ENCODE measurements around the gene SELENOO.

Gene SELENOO

DNA sequence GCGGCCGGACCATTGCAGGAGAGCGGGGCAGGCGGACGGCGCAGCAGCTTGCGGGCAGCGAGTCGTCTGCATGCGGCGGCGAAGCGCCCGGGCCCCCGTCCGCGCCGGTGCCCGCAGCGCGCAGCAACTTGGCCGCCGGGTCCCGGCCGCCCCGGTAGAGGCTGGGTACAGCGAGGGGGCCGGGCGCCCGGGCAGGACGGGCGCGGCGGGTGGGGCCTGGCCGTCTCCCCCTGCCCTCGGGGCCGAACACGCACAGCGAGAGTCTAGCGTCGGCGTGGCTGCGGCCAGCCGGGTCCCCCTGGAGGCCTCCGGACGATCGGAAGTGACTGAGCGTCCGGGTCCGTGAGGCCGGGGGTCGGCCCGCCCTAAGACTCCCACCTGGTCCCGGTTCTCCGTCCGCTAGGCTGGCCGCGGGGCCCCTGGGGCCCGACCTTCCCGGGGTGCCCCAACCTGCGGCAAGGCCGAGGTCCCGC, 15.9 kb upstream of the SELENOO start:
- DNase-seq = no peak

GRCh38 chr22:50185375-50186087, 15.3 kb upstream of the SELENOO start, which contains the start of gene TRABD:
TRABD (plus strand) TSS chr22:50185913; CDS start chr22:50193061, 7,148 bp downstream.
- peak; percentile 68 for DNase-seq

DNA sequence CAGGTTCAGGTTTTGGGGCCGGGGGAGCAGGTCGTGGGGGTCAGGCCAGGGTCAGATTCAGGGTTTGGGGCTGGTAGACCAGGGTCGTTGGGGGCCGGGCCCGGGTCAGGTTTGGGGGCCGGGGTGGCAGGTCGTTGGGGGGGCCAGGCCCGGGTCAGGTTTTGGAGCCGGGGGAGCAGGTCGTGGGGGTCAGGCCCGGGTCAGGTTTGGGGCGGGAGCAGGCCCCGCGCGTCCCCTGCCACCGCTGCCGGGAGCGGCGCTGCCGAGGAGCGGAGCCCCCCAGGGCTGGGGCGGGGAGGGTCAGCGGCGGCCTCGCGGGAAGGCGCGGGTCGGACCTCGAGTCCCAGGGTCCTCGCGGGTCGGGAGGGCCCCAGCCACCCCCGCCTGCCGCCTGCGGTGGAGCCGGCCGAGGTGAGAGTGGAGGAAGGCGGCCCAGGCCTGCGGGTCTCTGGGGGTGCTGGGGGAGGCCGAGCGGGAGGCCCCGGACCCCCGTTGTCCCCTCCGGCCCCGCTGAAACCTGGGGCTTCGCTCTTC, 14.6 kb upstream of the SELENOO start:
- no peak for DNase-seq

DNA sequence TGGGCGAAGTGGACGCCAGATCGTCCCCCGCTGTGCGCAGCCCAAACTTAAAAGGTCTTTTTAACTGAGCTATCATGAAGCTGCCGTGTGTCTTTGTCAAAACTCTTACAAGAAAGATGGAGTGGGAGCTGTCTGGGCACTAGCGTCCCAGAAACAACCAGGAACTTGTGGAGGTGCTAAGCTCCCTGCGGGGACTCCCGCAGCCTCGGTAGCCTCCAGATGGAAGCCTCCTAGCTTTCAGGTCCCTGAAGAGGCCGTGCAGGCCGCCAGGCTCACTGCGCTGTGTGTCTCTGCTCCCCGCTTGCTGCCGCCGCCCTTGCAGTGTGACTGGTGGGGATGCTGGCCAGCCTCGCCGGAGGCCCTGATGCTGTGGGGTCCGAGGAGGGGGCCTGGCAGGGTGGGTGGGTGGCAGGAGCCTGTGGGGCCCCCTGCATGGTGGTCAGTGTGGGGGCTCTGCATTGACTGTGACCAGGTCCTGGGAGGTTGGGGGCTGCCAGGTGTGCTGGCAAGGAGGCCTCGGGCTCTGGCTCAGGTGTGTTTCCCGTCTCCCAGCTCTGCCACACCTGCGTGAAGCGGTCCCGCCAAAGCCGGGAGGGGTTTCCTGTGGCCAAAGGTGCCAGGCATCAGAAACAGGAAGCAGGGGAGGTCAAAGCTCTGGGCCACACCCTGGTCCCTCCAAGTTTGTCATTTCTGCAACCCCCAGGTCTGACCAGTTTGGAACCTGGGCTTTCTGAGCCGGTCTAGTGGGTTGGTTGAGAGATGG, 13.9 kb upstream of the SELENOO start:
- DNase-seq = no peak

- DNase-seq = no peak
Measured at GRCh38 chr22:50188356-50188755, 12.5 kb upstream of the SELENOO start.

DNA sequence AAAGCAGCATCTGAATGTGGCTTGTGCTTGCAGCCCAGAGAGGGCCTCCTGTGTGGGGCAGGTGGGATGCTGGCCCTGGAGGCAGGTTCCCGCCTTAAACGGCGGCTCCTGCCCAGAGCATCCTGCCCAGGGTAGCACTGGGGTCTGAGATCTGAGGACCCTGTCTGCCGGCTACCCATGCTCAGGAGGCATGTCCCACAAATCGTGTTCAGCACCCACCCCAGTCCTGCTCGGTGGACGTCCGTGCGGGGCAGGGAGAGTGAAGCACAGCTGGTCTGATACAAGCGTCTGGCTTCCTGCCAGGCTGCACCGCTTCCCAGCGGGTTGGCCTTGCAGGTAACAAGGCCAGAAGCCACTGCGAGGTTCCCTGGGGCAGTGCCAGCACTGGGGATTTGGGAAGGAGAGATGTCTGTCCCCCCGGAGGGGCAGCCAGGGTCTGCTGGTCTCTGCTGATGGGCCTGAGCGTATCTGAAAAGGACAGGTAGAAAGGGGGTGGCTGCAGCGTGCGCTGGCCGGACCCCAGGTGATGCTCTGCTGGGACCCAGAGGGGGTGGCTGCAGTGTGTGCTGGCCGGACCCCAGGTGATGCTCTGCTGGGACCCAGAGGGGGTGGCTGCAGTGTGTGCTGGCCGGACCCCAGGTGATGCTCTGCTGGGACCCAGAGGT, 11.5 kb upstream of the SELENOO start:
- no peak for DNase-seq

DNA sequence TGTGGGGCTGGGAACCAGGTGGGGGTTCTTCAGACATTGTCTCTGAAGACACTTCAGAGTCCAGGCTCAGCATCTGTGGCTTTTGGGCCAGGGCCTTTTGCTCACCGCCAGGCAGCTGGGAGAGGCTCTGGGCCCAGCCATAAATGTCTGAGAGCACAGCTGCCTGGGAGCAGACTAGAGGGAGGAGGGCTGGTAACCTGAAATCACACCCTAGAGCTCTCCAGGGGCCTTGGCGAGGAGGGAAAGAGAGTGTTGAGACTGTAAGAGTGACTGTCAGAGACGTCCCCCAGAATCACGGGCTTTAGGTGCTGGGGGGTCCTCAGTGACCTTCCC, 11.0 kb upstream of the SELENOO start:
- no peak for DNase-seq

DNA sequence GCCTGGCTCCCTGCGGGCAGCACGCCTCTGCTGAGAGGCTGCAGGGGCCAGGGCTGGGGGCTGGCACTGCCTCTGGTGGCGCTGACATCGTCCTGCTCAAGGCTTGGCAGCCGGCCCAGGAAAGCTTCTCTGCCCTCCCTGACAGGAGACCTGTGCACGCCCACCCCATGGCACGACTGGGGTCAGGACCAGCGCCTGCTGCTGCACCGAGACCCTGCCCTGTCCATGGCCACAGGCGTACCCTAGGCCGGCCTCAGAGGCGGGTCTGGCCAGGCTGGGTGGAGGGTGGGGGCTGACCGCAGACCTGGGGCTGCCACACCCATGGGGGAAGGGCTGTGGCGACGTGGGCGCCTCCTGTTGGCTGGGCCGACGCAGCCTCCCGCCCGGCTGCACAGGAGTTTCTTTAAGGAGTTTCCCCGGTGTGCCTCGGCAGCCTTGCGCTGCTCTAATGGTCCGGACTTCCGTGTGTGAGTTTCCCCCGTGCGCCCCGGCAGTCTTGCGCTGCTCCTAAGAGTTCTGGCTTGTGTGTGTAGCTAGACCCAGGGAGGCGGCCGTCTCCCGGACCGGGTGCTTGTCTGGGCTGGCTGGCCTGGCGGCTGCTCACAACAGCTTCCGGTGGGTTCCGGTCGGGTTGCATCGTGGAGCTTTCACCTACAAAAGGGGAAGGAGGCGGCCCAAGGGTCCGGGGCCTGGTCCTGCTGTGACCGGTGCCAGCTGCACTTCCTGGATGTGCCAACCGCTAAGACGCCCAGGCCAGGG, 10.4 kb upstream of the SELENOO start:
- DNase-seq = peak; percentile 89

GRCh38 chr22:50190941-50191741, 9.7 kb upstream of the SELENOO start:
- DNase-seq = peak; percentile 97

GRCh38 chr22:50192436-50193204, 8.2 kb upstream of the SELENOO start:
- no peak for DNase-seq

GRCh38 chr22:50193621-50194020, 7.2 kb upstream of the SELENOO start:
- DNase-seq = no peak

GRCh38 chr22:50194037-50194805, 6.6 kb upstream of the SELENOO start:
- no peak for DNase-seq

DNA sequence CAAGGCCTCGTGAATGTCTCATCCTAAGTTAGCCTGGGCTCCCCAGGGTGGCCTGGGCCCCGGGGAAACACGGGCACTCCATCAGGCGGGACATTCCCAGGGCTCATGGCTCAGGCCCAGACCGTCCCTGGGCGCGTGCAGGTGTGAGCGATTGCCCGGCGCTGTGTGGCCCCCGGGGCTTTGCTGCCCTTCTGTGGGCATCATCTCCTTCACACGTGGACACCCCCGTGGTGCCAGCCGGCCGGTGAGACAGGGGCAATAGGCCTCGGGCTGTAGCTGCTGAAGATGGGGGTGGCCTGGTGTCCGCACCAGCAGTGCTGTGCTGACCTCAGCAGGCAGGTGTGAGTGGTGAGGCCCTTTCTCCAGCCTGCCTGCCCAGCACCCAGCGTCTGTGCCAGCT, 4.6 kb upstream of the SELENOO start:
- DNase-seq = no peak

DNA sequence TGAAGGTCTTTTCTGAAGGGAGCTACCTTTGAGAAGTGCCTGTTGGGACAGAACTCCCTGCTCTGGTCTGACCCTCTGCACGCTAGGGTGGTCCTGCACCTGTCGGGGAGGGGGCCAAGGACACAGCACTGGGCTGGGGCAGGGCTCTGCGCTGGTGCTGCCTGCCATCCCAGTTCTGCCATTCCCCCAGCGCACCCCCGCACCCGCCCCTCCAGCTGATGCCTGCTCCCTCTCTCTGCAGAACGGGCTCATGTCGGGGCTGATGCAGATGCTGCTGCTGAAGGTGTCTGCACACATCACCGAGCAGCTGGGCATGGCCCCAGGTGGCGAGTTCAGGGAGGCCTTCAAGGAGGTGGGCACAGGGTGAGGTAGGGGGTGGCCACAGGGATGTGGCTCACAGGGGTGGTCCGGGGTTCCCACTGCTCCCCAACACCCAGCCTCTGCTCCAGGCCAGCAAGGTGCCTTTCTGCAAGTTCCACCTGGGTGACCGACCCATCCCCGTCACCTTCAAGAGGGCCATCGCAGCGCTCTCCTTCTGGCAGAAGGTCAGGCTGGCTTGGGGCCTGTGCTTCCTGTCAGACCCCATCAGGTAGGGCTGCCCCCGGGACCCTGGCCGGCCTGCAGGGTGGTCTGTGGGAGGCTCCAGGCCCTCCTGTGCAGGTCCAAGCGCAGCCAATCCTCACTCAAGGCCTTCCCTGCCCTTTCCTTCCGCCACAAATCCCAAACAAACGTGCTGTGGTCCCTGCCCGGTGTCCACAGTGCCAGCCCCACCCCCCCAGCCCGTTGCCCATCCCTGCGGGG, 3.6 kb upstream of the SELENOO start:
- DNase-seq = no peak

DNA sequence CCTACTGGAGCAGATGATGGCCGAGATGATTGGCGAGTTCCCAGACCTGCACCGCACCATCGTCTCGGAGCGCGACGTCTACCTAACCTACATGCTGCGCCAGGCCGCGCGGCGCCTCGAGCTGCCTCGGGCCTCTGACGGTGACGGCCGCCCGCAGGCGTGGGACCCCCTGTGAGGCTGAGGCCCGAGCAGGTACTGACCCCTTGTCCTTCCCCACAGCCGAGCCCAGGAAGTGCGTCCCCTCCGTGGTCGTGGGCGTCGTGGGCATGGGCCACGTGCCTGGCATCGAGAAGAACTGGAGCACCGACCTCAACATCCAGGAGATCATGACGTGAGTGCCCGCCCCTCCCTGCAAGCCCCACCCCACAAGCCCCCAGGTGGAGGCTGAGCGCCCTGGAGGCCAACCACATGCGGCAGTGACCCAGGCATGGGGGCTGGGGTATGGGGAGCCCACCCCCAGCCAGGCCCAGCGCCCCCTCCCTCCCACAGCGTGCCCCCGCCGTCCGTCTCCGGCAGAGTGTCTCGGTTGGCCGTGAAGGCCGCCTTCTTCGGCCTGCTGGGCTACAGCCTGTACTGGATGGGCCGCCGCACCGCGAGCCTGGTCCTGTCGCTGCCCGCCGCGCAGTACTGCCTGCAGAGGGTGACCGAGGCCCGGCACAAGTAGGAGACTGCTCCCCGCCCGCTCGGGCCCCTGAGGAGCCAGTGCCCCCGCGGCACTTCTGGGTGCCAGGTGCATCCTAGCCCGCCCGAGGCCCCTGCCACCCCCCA, 2.8 kb upstream of the SELENOO start:
- no peak for DNase-seq

DNA sequence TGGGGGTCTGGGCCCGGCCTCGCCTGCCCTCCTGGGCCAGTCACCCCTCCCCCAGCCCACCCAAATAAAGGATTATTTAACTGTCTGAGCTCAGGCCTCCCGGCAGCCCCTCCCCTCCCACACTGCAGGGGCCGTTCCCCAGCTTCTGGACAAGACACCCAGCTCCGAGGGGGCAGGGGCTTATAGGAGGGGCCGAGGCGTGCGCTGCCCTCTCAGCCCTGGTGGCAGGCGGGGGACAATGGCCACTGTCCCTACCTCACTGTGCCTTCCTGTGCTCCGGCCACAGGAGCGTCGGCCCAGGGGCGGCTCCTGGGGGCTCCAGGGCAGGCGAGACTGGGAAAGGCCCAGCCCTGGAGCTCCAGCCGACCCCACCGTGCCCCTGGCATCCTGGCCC, 2.2 kb upstream of the SELENOO start:
- no peak for DNase-seq

- no peak for DNase-seq
Measured at GRCh38 chr22:50199251-50199721, 1.5 kb upstream of the SELENOO start.

DNA sequence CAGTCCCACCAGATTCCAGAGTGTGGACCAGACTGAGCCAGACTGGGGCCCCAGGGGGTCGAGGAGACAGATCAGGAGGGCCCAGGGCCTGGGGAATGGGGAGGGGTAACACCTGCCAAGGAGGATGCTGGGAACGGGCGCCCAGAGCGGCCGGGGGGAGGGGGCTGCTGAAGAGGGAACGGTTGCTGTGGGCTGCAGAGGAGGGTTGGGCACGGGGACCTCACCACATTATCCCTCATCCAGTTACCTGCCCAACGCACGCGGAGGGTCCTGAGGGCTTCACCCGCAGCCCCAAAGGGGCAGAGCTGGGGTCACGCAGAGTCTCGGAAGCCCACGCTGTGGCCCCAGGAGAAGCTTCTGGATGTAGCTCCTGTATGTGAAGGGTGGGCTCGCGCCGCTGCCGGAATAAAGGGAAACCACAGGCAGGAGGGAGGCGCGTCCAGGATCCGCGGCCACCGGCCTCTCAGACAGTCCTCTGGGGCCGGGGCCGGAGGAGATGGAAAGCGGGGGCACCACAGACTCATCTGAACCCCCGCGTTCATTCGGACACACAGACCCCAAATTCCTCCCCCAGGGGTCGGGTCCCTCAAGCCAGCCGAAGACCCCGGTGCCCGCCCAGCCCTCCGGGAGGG, 866 bp upstream of the SELENOO start:
- no peak for DNase-seq
